Dedifferentiated amniotic fluid mesenchymal stem cell (primary cell): ENCODE results near the gene SIPA1.

Experiments
- DNase-seq: peaks from one replicate; pipeline ENCODE4 v3.0.0-alpha.2; 2016; ENCODE audit errors: extremely low spot score

The SIPA1 gene

GRCh38 chr11:65637794-65638419, at the start of gene SIPA1:
SIPA1 (plus strand) TSS chr11:65638101; CDS start chr11:65640922, 2,821 bp downstream.
- DNase-seq, result peak; percentile 29

- no peak for DNase-seq
Observed at GRCh38 chr11:65588199-65589054, 49.5 kb upstream of the SIPA1 start.

GRCh38 chr11:65589444-65590239, 48.3 kb upstream of the SIPA1 start:
- DNase-seq, result no peak

GRCh38 chr11:65590240-65590738, 47.6 kb upstream of the SIPA1 start:
- DNase-seq, result no peak

GRCh38 chr11:65591939-65592857, 45.7 kb upstream of the SIPA1 start:
- no peak for DNase-seq

- no peak for DNase-seq
Observed at GRCh38 chr11:65592858-65593517, 44.9 kb upstream of the SIPA1 start.

GRCh38 chr11:65593518-65594414, 44.1 kb upstream of the SIPA1 start:
- no peak for DNase-seq

GRCh38 chr11:65595131-65595530, 42.8 kb upstream of the SIPA1 start:
- DNase-seq, result no peak

GRCh38 chr11:65595543-65596281, 42.2 kb upstream of the SIPA1 start, which contains the start of gene KCNK7:
KCNK7 (minus strand) TSS chr11:65595800; CDS start chr11:65595772, 28 bp downstream.
- DNase-seq, result no peak

- no peak for DNase-seq
Observed at GRCh38 chr11:65596520-65596919, 41.4 kb upstream of the SIPA1 start.

- no peak for DNase-seq
Observed at GRCh38 chr11:65598258-65598699, 39.6 kb upstream of the SIPA1 start.

- no peak for DNase-seq
Observed at GRCh38 chr11:65599216-65599954, 38.5 kb upstream of the SIPA1 start.

GRCh38 chr11:65599955-65600246, 38.0 kb upstream of the SIPA1 start:
- no peak for DNase-seq

- no peak for DNase-seq
Observed at GRCh38 chr11:65604258-65604657, 33.6 kb upstream of the SIPA1 start.

- DNase-seq, result peak; percentile 91
Observed at GRCh38 chr11:65606876-65607613, 30.9 kb upstream of the SIPA1 start.

- no peak for DNase-seq
Observed at GRCh38 chr11:65607614-65608426, 30.1 kb upstream of the SIPA1 start.

- DNase-seq, result no peak
Observed at GRCh38 chr11:65609229-65609628, 28.7 kb upstream of the SIPA1 start.
